Hepatocyte (in vitro differentiated cells): Measurements from ENCODE around the gene SLC25A13. TPM values are rescaled to one million over a fixed set of nuclear protein-coding genes. Genes with fewer than 3 reads are reported as not detected.

Experiments used
- DNase-seq: peaks from one replicate; pipeline ENCODE4 v3.0.0-alpha.2; 2016; ENCODE audit warnings: low spot score
- H2AFZ ChIP-seq: fragments of 200-600 bp; sonication (generic); 2 replicates; pipeline ENCODE4 v1.6.0; 2016; ENCODE audit warnings: antibody characterized with exemption, mild to moderate bottlenecking
- H3K27ac ChIP-seq: fragments of 200-600 bp; sonication (generic); 2 replicates; pipeline ENCODE4 v1.5.1; 2016; ENCODE audit warnings: mild to moderate bottlenecking
- H3K27me3 ChIP-seq: fragments of 200-600 bp; sonication (generic); 2 replicates; pipeline ENCODE4 v1.6.1; 2016
- H3K36me3 ChIP-seq: fragments of 200-600 bp; sonication (generic); replicated peaks from 2 replicates; pipeline ENCODE4 v1.5.1; 2016; ENCODE audit warnings: low read depth; ENCODE audit not compliant: insufficient read depth
- H3K4me1 ChIP-seq: fragments of 200-600 bp; sonication (generic); 2 replicates; pipeline ENCODE4 v1.5.1; 2016; ENCODE audit warnings: mild to moderate bottlenecking, moderate library complexity; ENCODE audit not compliant: insufficient read depth
- H3K4me2 ChIP-seq: fragments of 200-600 bp; sonication (generic); 2 replicates; pipeline ENCODE4 v1.6.0; 2016
- H3K4me3 ChIP-seq: fragments of 200-600 bp; sonication (generic); 2 replicates; pipeline ENCODE4 v1.5.1; 2016; ENCODE audit warnings: mild to moderate bottlenecking
- H3K79me2 ChIP-seq: fragments of 200-600 bp; sonication (generic); 2 replicates; pipeline ENCODE4 v1.6.0; 2017; ENCODE audit warnings: mild to moderate bottlenecking
- H3K9me2 ChIP-seq: fragments of 200-600 bp; sonication (generic); replicated peaks from 2 replicates; pipeline ENCODE4 v1.6.0; 2017; ENCODE audit warnings: mild to moderate bottlenecking; ENCODE audit not compliant: insufficient read depth
- H3K9me3 ChIP-seq: fragments of 200-600 bp; sonication (generic); 2 replicates; pipeline ENCODE4 v1.5.1; 2016; ENCODE audit warnings: low read depth, mild to moderate bottlenecking
- H4K20me1 ChIP-seq: fragments of 200-600 bp; sonication (generic); 2 replicates; pipeline ENCODE4 v1.6.0; 2016; ENCODE audit warnings: mild to moderate bottlenecking; ENCODE audit not compliant: insufficient read depth, poor library complexity, severe bottlenecking
- EZH2 ChIP-seq: fragments of 200-600 bp; sonication (generic); IDR thresholded peaks from 2 replicates; pipeline ENCODE4 v1.6.1; 2016; ENCODE audit warnings: antibody characterized with exemption, mild to moderate bottlenecking, borderline replicate concordance
- EZH2phosphoT487 ChIP-seq: fragments of 200-600 bp; sonication (generic); IDR thresholded peaks from one replicate; pipeline ENCODE4 v1.6.1; 2018; ENCODE audit warnings: antibody characterized with exemption, mild to moderate bottlenecking, low read depth, moderate library complexity; ENCODE audit not compliant: unreplicated experiment, severe bottlenecking
- WGBS: methylation state at CpG from one replicate; pipeline ENCODE4 v1.1.6; 2016; ENCODE audit warnings: low lambda C conversion rate; ENCODE audit errors: missing lambda C conversion rate; 5-methylcytosine and 5-hydroxymethylcytosine counted together
- polyA plus RNA-seq: library from polyadenylated mRNA; unstranded; fragments of >200 nt; fragmentation: Nextera tagmentation; extraction: Ambion mirVana; gene quantifications from 2 replicates; pipeline ENCODE4 v1.2.1, GENCODE V29; 2016
- total RNA-seq: library from RNA; depleted of rRNA; stranded (reverse); fragments of >200 nt; gene quantifications from 2 replicates; pipeline ENCODE4 v1.2.3, GENCODE V29; 2014
- TF ChIP-seq, protein P1 (sequence below): fragments of 200-600 bp; sonication (generic); IDR thresholded peaks from 2 replicates; pipeline ENCODE4 v1.5.1; 2016; ENCODE audit warnings: antibody characterized with exemption, mild to moderate bottlenecking; ENCODE audit not compliant: poor library complexity

The SLC25A13 gene
- total and polyA plus RNA-seq, 2 experiments from 2014 or later: 37.5 to 55.1 TPM

DNA sequence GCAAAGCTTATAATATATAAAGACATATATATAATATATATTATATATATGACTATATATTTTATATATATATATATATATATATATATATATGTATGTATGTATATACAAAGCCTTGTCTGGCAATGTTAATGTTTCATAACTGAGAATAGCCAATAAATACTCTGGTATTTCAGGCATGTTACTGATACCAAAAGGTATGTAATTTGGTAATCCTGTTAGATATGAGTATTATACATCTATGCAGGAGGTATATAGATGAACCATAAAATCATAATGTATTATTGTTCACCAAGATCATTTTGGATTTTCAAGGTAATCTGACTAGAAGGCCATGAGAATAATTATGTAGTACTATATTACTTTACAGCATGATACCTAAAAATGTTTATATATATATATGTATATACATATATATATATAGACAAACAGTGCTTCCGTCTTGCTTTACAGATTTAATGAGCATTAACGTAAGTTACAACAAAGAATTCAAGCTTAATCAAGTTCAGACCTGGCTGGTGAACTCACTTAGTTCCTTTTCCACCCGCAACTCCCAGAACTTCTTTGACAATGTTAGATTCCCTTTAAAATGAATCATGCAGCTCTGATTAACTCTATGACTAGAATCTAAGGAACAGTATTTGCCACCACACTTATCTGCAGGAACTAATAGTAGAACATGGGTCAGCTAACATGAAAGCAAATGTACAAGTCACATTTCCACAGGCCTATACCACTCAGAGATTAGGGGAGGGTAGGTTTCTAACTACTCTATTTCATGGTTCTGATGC lies 82.7 kb downstream of the SLC25A13 start:
- Histone ChIP-seq H3K79me2 (peaks cover 8% of the 10 kb centered on the region), H4K20me1 (no peaks in the 10 kb centered on the region), H3K4me3 (no peak overlapping the region), H2AFZ (no peak overlapping the region), H3K27me3 (no peaks in the 10 kb centered on the region), H3K4me2 (no peak overlapping the region), H3K4me1 (peaks cover 3% of the 10 kb centered on the region), H3K36me3 (no peaks in the 10 kb centered on the region), H3K27ac (no peak overlapping the region), H3K9me2 (no peaks in the 10 kb centered on the region), H3K9me3 (no peaks in the 10 kb centered on the region)
- 66% methylated on average over 3 of the region's 3 CpGs for WGBS
- TF ChIP-seq, protein P1, sequence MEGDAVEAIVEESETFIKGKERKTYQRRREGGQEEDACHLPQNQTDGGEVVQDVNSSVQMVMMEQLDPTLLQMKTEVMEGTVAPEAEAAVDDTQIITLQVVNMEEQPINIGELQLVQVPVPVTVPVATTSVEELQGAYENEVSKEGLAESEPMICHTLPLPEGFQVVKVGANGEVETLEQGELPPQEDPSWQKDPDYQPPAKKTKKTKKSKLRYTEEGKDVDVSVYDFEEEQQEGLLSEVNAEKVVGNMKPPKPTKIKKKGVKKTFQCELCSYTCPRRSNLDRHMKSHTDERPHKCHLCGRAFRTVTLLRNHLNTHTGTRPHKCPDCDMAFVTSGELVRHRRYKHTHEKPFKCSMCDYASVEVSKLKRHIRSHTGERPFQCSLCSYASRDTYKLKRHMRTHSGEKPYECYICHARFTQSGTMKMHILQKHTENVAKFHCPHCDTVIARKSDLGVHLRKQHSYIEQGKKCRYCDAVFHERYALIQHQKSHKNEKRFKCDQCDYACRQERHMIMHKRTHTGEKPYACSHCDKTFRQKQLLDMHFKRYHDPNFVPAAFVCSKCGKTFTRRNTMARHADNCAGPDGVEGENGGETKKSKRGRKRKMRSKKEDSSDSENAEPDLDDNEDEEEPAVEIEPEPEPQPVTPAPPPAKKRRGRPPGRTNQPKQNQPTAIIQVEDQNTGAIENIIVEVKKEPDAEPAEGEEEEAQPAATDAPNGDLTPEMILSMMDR: no peak
- TF ChIP-seq EZH2: no peak
- TF ChIP-seq EZH2phosphoT487: no peak
- no peak for DNase-seq

DNA sequence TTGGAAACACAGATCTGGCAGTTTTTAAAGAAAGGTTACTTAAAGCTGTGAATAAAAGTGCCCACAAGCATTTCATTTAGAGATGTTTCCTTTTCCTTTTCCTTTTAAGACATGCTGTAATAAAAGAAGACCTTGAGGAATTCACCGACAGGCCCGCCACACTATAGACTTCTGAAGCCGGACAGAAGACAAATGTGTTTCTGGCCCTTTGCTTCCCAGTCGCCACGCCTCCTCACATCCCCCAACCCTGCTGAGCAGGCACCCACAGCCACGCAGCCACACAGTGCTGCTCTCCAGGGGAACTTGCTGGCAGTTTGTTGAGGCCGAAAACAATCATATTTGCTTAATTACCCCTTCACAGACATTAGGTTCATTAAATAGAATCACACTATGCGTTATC lies 83.4 kb downstream of the SLC25A13 start:
- H3K27me3 ChIP-seq: no peaks in the 10 kb centered on the region
- no peak overlapping the region for H3K27ac ChIP-seq
- 66% methylated on average over 8 of the region's 8 CpGs for WGBS
- H3K4me2 ChIP-seq: no peak overlapping the region
- no peak for DNase-seq
- H3K4me1 ChIP-seq: peaks cover 3% of the 10 kb centered on the region
- H3K4me3 ChIP-seq: no peak overlapping the region
- TF ChIP-seq, protein P1: no peak
- no peak for TF ChIP-seq EZH2
- no peak for TF ChIP-seq EZH2phosphoT487
- H4K20me1 ChIP-seq: no peaks in the 10 kb centered on the region
- no peaks in the 10 kb centered on the region for H3K9me3 ChIP-seq
- H2AFZ ChIP-seq: no peak overlapping the region
- no peaks in the 10 kb centered on the region for H3K9me2 ChIP-seq
- H3K79me2 ChIP-seq: peaks cover 7% of the 10 kb centered on the region
- no peaks in the 10 kb centered on the region for H3K36me3 ChIP-seq

DNA sequence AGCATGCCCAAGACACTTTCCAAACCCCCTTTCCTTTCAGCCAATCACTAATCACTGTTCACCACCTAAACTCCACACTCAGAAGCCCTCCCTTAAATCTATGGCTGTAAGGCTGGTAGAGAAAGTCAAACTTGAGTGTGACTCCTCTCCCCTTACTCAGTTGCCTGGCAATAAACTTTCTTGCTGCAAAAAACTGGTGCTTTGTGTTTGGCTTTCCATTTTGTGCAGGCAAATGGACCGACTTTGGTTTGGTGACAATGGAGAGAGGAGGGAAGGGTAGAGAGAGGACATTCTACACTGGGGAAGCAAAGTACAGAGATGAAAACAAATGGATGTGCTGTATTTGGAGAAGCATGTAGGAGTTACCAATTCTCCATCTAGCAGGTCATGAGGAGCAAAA lies 84.9 kb downstream of the SLC25A13 start:
- Histone ChIP-seq H3K4me1 (peaks cover 3% of the 10 kb centered on the region), H3K36me3 (no peaks in the 10 kb centered on the region), H3K27me3 (no peaks in the 10 kb centered on the region), H3K79me2 (peaks cover 5% of the 10 kb centered on the region), H3K27ac (peak overlapping the region; percentile 40), H2AFZ (no peak overlapping the region), H3K9me3 (no peaks in the 10 kb centered on the region), H3K9me2 (no peaks in the 10 kb centered on the region), H3K4me2 (peak overlapping the region; percentile 0), H3K4me3 (no peak overlapping the region), H4K20me1 (no peaks in the 10 kb centered on the region)
- DNase-seq: no peak
- TF ChIP-seq, protein P1: no peak
- TF ChIP-seq EZH2phosphoT487 (no peak), EZH2 (no peak)
- WGBS: 96% methylated on average over 1 of the region's 1 CpG
